Suppressor macrophage treated with lipopolysaccharide for 4 hours (primary cell): Measurements from ENCODE around the gene ARHGAP11B.
"Not testable (repeated sequence)": the region's sequence is repeated elsewhere in the genome, so short reads cannot be mapped to it uniquely, and the experiment has no call there.

ENCODE experiments used
- DNase-seq: peaks from one replicate; pipeline ENCODE4 v3.0.0-alpha.2; 2020

The ARHGAP11B gene

GRCh38 chr15:30625436-30626193 is at the start of gene ARHGAP11B:
ARHGAP11B (plus strand) TSS chr15:30626128.
- DNase-seq = peak; percentile 96

GRCh38 chr15:30579394-30579970 is 46.4 kb upstream of the ARHGAP11B start:
- not testable (repeated sequence) for DNase-seq

GRCh38 chr15:30580716-30581115 is 45.2 kb upstream of the ARHGAP11B start:
- not testable (repeated sequence) for DNase-seq

- DNase-seq = not testable (repeated sequence)
Measured at GRCh38 chr15:30598953-30599352, 27.0 kb upstream of the ARHGAP11B start.

GRCh38 chr15:30603796-30604195 is 22.1 kb upstream of the ARHGAP11B start, which contains the start of gene GOLGA8H:
GOLGA8H (plus strand) TSS chr15:30604028; CDS start chr15:30604126, 98 bp downstream.
- DNase-seq = not testable (repeated sequence)

GRCh38 chr15:30612271-30612670 is 13.7 kb upstream of the ARHGAP11B start:
- DNase-seq = not testable (repeated sequence)

- DNase-seq = peak; percentile 4
Measured at GRCh38 chr15:30621342-30621741, 4.6 kb upstream of the ARHGAP11B start.

- peak; percentile 40 for DNase-seq
Measured at GRCh38 chr15:30626194-30626565, 252 bp downstream of the ARHGAP11B start.

GRCh38 chr15:30626632-30627031 is 704 bp downstream of the ARHGAP11B start:
- DNase-seq = not testable (repeated sequence)

- DNase-seq = peak; percentile 48
Measured at GRCh38 chr15:30650012-30650929, 24.3 kb downstream of the ARHGAP11B start.

GRCh38 chr15:30661154-30661553 is 35.2 kb downstream of the ARHGAP11B start:
- peak; percentile 13 for DNase-seq

- DNase-seq = not testable (repeated sequence)
Measured at GRCh38 chr15:30669621-30670020, 43.7 kb downstream of the ARHGAP11B start.

GRCh38 chr15:30670056-30670455 is 44.1 kb downstream of the ARHGAP11B start:
- no peak for DNase-seq

- no peak for DNase-seq
Measured at GRCh38 chr15:30671309-30671708, 45.4 kb downstream of the ARHGAP11B start.

- DNase-seq = no peak
Measured at GRCh38 chr15:30675126-30675525, 49.2 kb downstream of the ARHGAP11B start.

GRCh38 chr15:30675891-30676290 is 50.0 kb downstream of the ARHGAP11B start:
- DNase-seq = not testable (repeated sequence)

GRCh38 chr15:30680997-30681396 is 55.1 kb downstream of the ARHGAP11B start:
- not testable (repeated sequence) for DNase-seq

- not testable (repeated sequence) for DNase-seq
Measured at GRCh38 chr15:30685709-30686285, 59.9 kb downstream of the ARHGAP11B start.

GRCh38 chr15:30686651-30687050 is 60.7 kb downstream of the ARHGAP11B start:
- DNase-seq = not testable (repeated sequence)
